GM12892 (cell line): ENCODE results near the gene RIN3.

Source experiments
- DNase-seq: peaks from one replicate; pipeline ENCODE4 v3.0.0; 2011; ENCODE audit not compliant: insufficient read length
- FAIRE-seq: peaks from 2 replicates; lab custom pipeline; 2011; peaks lifted over from hg19 to GRCh38; lab: Jason Lieb, UNC
- POLR2A ChIP-seq: IDR thresholded peaks from 2 replicates; pipeline ENCODE4 v1.6.1; 2011; ENCODE audit warnings: low read depth, low read length, control low read depth
- POLR2AphosphoS5 ChIP-seq: IDR thresholded peaks from 2 replicates; pipeline ENCODE4 v1.6.1; 2011; ENCODE audit warnings: low read depth, low read length, control low read depth
- TAF1 ChIP-seq: IDR thresholded peaks from 2 replicates; pipeline ENCODE4 v1.6.1; 2011; ENCODE audit warnings: low read depth, mild to moderate bottlenecking, control low read depth, low read length, borderline replicate concordance

The RIN3 gene

DNA sequence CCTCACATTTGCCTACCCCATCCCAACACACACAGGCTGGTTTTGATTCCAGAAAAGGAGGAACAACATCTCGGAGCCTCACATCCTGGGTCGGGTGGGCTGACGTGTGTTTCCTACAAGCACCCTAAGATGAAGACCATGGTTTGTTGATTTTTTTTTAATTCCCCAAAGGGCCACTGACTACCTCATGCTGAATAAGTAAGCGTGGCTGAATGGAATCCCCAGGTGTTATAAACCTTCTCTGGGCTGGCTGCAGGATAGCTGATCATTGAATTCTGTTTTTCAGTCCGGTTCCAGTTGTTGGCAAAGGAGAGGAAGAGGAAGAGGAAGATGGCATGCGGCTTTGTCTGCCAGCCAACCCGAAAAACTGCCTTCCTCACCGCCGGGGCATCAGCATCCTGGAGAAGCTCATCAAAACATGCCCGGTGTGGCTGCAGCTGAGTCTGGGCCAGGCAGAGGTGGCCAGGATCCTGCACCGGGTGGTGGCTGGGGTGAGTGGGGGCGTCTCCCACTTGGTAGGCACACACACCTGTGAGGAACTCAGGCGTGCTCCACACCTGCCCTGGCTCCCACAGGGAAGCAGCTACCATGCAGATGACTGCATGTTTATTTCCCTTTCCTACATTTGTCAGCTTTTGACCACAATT, 42.0 kb downstream of the RIN3 start:
- no peak for FAIRE-seq

DNA sequence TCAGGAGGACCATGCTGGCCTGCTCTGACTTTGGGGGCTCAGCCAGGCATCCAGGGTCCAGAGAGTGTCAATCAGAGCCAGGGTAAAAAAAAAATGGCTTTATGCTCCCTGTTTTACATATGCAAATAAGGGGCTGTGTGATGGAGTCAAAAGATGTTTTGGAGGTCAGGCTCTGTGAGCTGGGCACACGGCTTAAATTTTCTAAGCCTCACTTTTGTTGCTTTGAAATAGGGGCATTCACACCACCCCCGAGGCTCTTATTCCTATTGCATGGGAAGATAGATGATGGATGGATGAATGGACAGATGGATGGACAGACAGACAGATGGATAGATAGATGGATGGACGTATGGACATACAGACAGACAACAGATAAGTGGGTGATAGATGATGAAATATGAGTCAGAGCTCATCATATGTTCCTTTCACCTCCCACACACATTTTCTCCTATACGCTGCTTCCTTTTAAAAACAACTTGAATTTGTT, 42.7 kb downstream of the RIN3 start:
- no peak for TF ChIP-seq POLR2AphosphoS5
- TF ChIP-seq TAF1: no peak
- TF ChIP-seq POLR2A: no peak
- FAIRE-seq (no peak), DNase-seq (no peak)

More for the DNA sequence above, 42.0 kb downstream of the RIN3 start:
- TF ChIP-seq POLR2AphosphoS5 (no peak), TAF1 (no peak), POLR2A (no peak)
- no peak for DNase-seq

DNA sequence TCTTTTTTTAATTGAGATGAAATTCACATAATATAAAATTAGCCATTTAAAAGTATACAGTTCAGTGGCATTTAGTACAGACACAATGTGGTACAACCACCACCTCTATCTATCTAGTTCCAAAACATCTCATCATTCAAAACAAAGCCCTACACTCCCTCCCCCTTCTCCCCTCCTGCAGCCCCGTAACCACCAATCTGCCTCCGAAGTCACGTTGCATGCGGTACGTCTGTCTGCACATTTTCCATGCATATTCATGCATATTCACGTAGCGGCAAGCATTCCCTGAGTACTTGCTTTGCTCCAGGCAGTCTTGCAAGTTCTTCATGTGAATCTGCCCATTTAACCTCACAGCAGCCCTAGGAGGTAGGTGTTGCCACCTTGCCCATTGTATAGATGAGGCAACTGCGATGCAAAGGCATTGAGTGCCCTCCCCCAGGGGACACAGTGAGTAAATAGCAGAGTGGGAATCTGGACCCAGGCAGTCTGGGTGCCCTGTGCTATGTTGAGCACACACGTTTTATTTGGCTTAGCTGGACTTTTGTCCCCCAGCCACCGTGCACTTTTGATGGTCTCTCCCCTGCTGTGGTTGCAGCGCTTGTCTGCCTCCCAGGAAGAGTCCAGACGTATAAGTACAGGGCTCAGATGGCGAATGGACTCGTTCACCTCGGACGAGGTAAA, 43.4 kb downstream of the RIN3 start:
- TF ChIP-seq POLR2AphosphoS5 (no peak), TAF1 (no peak), POLR2A (no peak)

DNA sequence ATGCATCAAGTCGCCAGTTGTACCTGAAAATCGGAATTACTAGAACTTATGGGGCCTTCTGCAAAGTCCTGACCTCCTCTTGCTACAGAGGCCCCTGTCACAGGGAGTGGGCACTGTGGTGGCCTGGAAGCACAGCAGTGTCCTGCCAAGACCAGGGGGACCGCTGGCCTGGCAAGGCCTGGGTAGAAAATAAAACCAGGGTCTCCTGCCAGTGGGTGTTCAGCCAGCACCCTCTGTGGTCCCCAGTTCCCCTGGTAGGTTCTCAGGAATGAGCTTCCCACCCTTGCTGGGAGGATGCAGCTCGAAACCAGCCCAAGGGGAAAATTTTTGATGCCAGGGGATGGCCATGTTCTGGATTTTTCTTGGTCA, 43.9 kb downstream of the RIN3 start:
- TF ChIP-seq POLR2AphosphoS5: no peak
- no peak for TF ChIP-seq POLR2A
- TF ChIP-seq TAF1: no peak
- no peak for FAIRE-seq
- no peak for DNase-seq

More for the DNA sequence above, 43.4 kb downstream of the RIN3 start:
- DNase-seq (no peak), FAIRE-seq (no peak)

DNA sequence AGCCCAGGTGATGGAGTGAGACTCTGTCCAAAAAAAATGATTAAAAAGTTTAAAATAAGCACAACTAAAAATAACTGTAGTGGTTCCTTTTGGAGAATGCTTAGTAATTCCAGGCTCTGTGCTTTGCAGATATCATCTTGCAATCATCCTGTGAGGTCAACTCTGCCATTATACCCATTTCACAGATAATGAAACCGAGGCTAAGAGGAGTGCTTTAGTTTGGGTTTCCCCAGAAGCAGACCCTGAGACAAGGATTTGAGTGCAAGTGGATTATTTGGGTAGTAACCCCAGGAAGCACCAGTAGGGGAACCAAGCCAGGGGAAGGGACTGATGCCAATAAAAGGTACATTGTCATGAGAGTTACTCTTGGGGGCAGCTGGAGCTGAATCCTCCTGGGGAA, 44.7 kb downstream of the RIN3 start:
- TF ChIP-seq TAF1 (no peak), POLR2A (no peak), POLR2AphosphoS5 (no peak)
- DNase-seq (no peak), FAIRE-seq (peak; percentile 76)

DNA sequence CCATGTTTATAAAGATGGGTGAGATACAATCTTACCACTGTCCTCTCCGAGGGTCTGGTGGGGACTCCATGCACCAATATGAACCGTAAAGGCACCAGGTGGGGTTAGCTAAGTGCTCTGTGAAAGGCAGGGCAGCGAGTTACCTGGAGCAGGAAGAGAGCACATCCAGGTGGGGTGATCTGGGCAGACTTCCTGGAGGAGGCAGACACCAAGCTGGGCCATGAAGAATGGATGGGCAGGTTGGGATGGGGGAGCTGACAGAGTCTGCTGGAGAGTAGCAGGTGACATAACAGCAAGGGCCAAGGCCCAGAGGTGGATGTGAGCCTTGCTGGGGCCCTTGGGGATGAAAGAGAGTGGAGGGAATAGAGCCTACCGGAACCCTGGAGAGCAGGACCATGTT, 45.9 kb downstream of the RIN3 start:
- TF ChIP-seq TAF1 (no peak), POLR2A (no peak), POLR2AphosphoS5 (no peak)
- FAIRE-seq: no peak
- no peak for DNase-seq

DNA sequence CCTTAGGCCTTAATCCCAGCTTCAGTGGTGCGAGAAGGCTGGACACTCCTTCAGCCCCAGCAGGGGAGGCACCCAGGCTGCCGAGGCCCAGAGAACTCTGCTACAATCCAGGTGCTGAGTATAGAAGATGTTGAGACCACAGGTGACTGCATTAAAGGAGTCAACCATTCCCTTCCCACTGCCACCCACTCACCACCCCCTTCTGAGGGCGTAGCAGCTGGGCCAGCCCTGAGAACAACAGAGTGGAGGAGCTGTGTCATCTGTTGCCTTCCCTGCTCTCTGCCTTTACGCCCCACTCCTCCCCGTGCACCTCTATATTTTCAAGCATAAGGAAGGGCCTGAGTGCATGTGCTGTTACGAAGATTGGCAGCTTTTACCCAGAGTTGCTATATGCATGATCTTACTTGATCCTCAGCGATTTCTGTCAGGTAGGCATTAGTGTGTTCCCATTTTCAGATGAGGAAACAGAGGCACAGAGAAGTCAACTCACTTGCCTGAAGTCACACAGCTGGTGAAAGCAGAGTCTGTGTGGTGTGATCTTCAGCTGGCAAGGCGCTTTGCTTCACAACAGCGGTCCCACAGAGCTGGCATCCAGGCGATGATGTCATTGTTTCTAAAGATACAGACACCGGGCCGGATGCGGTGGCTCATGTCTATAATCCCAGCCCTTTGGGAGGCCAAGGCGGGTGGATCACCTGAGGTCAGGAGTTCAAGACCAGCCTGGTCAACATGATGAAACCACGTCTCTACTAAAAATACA, 46.7 kb downstream of the RIN3 start:
- no peak for FAIRE-seq
- DNase-seq: no peak
- TF ChIP-seq TAF1 (no peak), POLR2A (no peak), POLR2AphosphoS5 (no peak)

DNA sequence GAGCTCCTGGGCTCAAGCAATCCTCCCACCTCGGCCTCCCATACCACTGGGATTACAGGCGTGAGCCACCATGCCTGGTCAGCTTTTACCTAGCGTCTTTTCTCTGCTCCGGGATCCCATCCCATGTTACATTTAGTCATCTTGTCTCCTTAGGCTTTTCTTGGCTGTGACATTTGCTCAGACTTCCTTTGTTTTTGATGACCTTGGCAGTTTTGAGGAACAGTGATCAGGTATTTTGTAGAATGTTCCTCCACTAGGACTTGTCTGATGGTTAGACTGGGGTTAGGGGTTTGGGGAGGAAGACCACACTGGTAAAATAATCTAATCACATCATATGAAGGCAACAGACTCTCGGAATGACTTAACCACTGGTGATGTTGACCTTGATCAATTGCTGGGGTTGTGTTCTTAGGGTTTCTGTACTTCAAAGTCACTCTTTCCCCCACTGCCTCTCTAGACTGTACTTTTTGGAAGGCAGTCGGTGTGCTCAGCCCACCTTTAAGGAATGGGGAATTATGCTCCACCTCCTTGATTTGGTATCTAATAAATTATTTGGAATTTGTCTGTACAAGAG, 48.4 kb downstream of the RIN3 start:
- DNase-seq (no peak), FAIRE-seq (no peak)
- TF ChIP-seq POLR2AphosphoS5 (no peak), TAF1 (no peak), POLR2A (no peak)

DNA sequence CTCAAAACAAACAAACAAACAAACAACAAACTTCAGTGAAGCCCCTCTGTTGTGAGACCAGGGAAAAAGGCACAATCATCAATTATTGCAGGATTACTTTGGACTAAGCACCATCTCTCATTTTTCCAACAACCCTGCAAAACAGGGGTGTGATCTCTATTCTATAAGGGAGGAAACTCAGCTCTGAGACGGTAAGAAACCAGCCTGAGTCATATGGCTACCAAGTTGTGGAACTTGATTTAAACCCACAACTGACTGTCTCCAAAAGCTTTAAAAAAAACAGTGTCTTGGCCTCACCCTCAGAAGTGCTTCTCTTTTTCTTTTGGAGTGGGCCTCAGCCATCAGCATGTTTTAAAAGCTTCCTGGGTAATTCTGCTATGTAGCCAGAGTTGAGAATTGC, 49.8 kb downstream of the RIN3 start:
- FAIRE-seq: peak; percentile 94
- no peak for TF ChIP-seq POLR2A
- no peak for TF ChIP-seq POLR2AphosphoS5
- no peak for TF ChIP-seq TAF1
- no peak for DNase-seq

DNA sequence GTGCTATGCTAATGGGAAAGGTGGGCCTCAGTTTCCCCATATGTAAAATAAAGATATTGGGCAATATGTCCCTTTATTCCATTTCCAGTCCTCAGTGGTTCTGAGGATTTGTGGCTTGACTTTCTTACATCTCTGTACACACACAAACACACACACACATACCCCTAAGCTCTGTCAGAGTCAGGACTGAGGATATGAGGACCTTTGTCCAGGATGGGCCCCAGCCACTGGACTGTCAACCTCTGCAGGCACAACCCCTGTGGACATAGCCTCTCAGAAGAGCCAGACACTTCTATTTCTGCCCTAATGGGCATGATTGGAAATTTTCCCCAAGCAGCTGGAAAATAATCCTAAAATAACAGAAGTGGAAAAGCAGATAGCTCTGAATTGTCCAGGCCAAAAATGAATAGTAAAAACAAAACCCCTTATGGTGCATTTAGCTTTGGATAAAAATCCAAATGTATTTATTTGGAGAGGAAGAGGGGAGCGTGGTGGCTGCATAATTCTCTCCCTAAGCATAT, 50.2 kb downstream of the RIN3 start:
- TF ChIP-seq POLR2AphosphoS5 (no peak), TAF1 (no peak), POLR2A (no peak)
- DNase-seq (no peak), FAIRE-seq (no peak)

DNA sequence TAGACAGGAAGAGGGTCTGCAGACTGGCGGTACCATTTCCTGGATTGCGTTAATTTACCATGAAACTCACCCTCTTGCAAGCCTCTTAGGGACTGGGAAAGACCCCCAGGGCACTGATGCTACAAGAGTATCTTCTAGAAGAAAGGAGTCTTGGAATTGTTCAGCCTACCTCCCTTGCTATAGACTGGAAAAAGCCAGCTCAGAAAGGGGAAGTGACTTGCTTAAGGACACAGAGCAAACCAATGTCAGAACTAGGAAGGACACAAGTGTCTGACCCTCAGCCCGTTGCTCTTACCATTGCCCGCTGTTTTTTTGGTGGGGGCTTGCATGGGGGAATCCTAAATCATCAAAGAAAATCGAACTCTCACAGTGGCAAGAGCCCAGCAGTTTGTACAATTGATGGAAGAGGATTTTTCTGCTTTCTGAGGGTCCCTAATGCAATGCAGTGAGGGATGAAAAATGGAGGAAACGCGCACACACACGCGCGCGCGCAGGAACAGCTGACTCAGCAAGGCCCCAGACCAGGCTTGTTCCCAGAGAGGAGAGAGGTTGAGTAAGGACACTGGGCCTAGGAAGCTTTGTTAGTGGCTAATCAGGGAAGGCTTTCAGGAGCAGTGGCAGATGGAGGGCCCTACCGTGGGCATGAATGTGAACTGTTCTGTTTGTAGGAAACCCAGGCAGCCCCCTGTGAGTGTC, 50.9 kb downstream of the RIN3 start:
- DNase-seq: no peak
- TF ChIP-seq TAF1 (no peak), POLR2A (no peak), POLR2AphosphoS5 (no peak)
- peak; percentile 36 for FAIRE-seq
